Measurements from ENCODE around the gene NDUFB10.
"Not testable (repeated sequence)": the region's sequence is repeated elsewhere in the genome, so short reads cannot be mapped to it uniquely, and the experiment has no call there.

Gene NDUFB10

GRCh38 chr16:1950047-1950446 lies 9.3 kb upstream of the NDUFB10 start:
- no peak for DNase-seq (ENCODE audit: low read depth)
- no peak for TF ChIP-seq CTCF (conservative IDR thresholded peaks at IDR 0.05; ENCODE audit: control insufficient read depth, insufficient read depth, low read depth, low read length)
- no peak overlapping the region for H3K4me3 ChIP-seq (ENCODE audit: control insufficient read depth, low read depth, low read length)

GRCh38 chr16:1950559-1950958 lies 8.8 kb upstream of the NDUFB10 start:
- no peak overlapping the region for H3K4me3 ChIP-seq (ENCODE audit: control insufficient read depth, low read depth, low read length)
- TF ChIP-seq CTCF (conservative IDR thresholded peaks at IDR 0.05; ENCODE audit: control insufficient read depth, insufficient read depth, low read depth, low read length), result no peak
- DNase-seq (ENCODE audit: low read depth), result no peak

- DNase-seq (ENCODE audit: low read depth), result no peak
- no peak for TF ChIP-seq CTCF (conservative IDR thresholded peaks at IDR 0.05; ENCODE audit: control insufficient read depth, insufficient read depth, low read depth, low read length)
- H3K4me3 ChIP-seq (ENCODE audit: control insufficient read depth, low read depth, low read length), result no peak overlapping the region
Observed at GRCh38 chr16:1953734-1954133, 5.6 kb upstream of the NDUFB10 start.

DNA sequence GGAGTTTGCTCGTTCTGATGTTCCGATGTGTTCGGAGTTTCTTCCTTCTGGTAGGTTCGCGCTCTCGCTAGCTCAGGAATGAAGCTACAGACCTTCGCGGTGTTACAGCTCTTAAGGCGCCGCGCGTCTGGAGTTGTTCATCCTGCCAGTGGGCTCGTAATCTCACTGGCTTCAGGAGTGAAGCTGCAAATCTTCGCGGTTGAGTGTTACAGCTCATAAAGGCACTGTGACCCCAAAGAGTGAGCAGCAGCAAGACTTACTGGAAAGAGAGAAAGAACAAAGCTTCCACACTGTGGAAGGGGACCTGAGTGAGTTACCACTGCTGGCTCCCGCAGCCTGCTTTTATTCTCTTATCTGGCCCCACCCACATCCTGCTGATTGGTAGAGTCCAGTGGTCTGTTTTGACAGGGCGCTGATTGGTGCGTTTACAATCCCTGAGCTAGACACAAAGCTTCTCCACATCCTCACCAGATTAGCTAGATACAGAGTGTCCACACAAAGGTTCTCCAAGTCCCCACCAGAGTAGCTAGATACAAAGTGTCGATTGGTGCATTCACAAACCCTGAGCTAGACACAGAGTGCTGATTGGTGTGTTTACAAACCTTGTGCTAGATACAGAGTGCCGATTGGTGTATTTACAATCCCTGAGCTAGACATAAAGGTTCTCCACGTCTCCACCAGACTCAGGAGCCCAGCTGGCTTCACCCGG lies 1.8 kb upstream of the NDUFB10 start:
- not testable (repeated sequence) for H3K4me3 ChIP-seq (ENCODE audit: control insufficient read depth, low read depth, low read length); DNase-seq (ENCODE audit: low read depth)

GRCh38 chr16:1958143-1958491 lies 1.2 kb upstream of the NDUFB10 start:
- not testable (repeated sequence) for DNase-seq (ENCODE audit: low read depth); H3K4me3 ChIP-seq (ENCODE audit: control insufficient read depth, low read depth, low read length)

DNA sequence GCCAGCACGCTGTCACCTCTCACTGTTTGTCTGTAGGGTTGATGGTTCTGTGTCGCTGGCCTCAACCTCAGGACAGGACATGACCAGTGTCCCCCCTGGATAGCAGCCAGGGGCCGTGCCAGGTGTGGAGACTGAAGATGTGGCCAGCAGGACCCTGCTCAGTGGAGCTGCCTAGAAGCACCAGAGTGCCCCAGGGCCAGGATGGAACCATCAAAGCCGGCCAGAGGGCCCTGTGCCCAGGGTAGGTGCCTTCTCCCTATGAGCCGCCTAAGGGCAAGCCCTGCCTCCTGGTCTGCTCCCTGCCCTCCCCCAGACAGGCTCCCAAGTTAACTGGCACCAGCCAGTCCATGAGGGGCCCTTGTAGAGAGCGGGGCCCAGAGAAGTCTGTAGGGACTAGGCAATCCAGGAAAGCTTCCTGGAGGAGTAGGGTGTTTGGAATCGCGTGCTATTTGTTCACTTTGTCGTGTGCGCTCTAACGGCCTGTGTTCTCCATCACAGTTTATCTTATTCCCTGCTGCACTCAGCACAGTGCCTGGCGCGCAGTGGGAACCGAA lies 546 bp upstream of the NDUFB10 start:
- TF ChIP-seq CTCF (conservative IDR thresholded peaks at IDR 0.05; ENCODE audit: control insufficient read depth, insufficient read depth, low read depth, low read length), result no peak

DNA sequence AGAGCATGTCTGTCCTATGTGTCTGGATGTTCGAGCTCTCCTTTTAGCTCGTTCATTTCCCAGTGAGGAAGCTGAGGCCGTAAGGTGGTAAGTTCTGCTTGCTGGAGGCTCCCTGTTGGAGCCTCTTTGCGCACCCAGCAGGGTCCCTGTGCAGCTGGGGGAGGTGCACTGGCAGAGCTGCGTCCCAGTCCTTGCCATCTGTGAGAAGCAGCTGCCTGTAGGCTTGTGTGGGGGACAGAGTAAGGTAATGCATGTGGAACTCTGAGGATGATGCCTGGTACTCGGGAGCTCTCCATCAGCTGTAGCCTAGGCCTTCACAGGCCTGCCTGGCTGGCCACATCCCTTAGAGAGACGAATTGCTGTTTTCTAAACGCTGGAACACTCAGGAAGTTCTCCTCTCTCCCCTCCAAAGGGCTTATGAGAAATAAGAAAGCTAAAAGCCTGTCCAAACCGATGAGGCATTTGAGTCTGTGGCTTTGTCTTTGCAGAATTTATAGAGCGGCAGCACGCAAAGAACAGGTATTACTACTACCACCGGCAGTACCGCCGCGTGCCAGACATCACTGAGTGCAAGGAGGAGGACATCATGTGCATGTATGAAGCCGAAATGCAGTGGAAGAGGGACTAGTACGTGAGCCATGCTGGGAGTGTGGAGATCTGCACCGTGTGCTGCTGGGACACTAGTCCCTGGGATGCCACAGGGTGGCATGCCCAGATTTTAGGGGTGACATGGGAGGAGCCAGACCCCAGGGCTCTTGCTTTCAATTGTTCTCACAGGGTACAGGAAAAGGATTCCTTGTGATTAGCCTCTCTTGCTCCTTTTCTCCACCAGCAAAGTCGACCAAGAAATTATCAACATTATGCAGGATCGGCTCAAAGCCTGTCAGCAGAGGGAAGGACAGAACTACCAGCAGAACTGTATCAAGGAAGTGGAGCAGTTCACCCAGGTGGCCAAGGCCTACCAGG lies 1.6 kb downstream of the NDUFB10 start:
- peak; percentile 65 for DNase-seq (ENCODE audit: low read depth)
- H3K4me3 ChIP-seq (ENCODE audit: control insufficient read depth, low read depth, low read length), result peak overlapping the region; percentile 79
- TF ChIP-seq CTCF (conservative IDR thresholded peaks at IDR 0.05; ENCODE audit: control insufficient read depth, insufficient read depth, low read depth, low read length), result no peak

More for the DNA sequence above, 546 bp upstream of the NDUFB10 start:
- DNase-seq (ENCODE audit: low read depth), result no peak
- H3K4me3 ChIP-seq (ENCODE audit: control insufficient read depth, low read depth, low read length), result peak overlapping the region; percentile 27

Data from fibroblast of mammary gland (primary cell).